ENCODE measurements around the gene PIP5K1B.
A peak's percentile ranks its signal among the peaks of the same experiment; 100 is the strongest.

Gene PIP5K1B

DNA sequence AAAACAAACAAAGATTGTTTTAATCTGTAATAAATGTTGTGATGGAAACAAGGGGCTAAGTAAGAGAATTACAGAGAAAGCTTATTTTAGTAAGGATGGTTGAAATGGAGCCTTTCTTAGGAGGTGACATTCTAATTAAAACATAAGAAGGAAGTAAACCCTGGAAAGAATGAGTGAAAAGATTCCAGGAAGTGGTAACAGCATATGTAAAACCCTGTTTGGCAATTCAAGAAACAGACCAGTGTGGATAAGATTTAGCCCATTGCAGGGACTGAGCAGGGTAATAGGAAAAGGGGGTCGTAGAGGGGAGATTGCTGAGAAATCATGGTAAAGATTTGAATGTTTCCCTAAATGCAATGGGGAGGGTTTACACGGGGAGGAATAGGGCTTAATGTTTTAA is 21.6 kb upstream of the PIP5K1B start:
- Histone ChIP-seq H3K4me3 (ENCODE audit: low read length) (no peak overlapping the region), H3K27ac (ENCODE audit: low read length) (no peak overlapping the region), H3K36me3 (replicated peaks; ENCODE audit: insufficient read depth, low read length) (no peaks in the 10 kb centered on the region), H4K20me1 (ENCODE audit: insufficient read depth, low read length) (no peaks in the 10 kb centered on the region), H2AFZ (ENCODE audit: low read length) (no peak overlapping the region), H3K4me2 (ENCODE audit: low read depth, low read length) (no peak overlapping the region), H3K27me3 (replicated peaks; ENCODE audit: insufficient read depth, low read length) (no peaks in the 10 kb centered on the region), H3F3A (ENCODE audit: insufficient read depth, low read length) (no peaks in the 10 kb centered on the region), H3K4me1 (ENCODE audit: low read length) (peaks cover 6% of the 10 kb centered on the region; the same call in 1 of the 2 replicates), H3K9me2 (replicated peaks; ENCODE audit: insufficient read depth, low read length) (no peaks in the 10 kb centered on the region), H3K9me3 (replicated peaks; ENCODE audit: insufficient read depth, low read length) (no peaks in the 10 kb centered on the region), H3K9ac (ENCODE audit: low read length) (no peak overlapping the region), H3K79me2 (ENCODE audit: low read length) (no peaks in the 10 kb centered on the region)
- no peak for DNase-seq
- TF ChIP-seq, protein P1, sequence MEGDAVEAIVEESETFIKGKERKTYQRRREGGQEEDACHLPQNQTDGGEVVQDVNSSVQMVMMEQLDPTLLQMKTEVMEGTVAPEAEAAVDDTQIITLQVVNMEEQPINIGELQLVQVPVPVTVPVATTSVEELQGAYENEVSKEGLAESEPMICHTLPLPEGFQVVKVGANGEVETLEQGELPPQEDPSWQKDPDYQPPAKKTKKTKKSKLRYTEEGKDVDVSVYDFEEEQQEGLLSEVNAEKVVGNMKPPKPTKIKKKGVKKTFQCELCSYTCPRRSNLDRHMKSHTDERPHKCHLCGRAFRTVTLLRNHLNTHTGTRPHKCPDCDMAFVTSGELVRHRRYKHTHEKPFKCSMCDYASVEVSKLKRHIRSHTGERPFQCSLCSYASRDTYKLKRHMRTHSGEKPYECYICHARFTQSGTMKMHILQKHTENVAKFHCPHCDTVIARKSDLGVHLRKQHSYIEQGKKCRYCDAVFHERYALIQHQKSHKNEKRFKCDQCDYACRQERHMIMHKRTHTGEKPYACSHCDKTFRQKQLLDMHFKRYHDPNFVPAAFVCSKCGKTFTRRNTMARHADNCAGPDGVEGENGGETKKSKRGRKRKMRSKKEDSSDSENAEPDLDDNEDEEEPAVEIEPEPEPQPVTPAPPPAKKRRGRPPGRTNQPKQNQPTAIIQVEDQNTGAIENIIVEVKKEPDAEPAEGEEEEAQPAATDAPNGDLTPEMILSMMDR (IDR thresholded peaks at IDR 0.05; ENCODE audit: low read length), result no peak

DNA sequence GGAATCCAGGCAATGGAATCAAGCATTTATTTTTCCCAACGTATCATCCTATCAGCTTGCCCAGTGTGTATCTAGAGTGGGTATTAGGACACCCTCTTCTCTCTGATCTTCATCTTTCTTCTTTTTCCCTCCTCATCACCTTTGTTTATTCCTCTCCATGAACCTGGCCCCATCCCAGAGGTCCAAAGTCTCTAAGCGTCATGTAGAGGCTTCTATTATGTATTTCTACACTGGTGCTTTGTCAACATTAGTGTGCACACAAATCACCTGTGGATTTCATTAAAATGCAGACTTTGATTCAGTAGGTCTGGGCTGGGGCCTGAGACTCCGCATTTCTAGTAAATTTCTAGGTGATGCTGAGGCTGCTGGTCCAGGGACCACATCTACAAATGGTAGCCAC is 19.8 kb upstream of the PIP5K1B start:
- Histone ChIP-seq H3K9me3 (replicated peaks; ENCODE audit: insufficient read depth, low read length) (no peaks in the 10 kb centered on the region), H3K9me2 (replicated peaks; ENCODE audit: insufficient read depth, low read length) (no peaks in the 10 kb centered on the region), H3K27ac (ENCODE audit: low read length) (no peak overlapping the region), H3K36me3 (replicated peaks; ENCODE audit: insufficient read depth, low read length) (no peaks in the 10 kb centered on the region), H4K20me1 (ENCODE audit: insufficient read depth, low read length) (no peaks in the 10 kb centered on the region), H3K4me1 (ENCODE audit: low read length) (peaks cover 6% of the 10 kb centered on the region; the same call in 1 of the 2 replicates), H3F3A (ENCODE audit: insufficient read depth, low read length) (no peaks in the 10 kb centered on the region), H3K4me2 (ENCODE audit: low read depth, low read length) (0 out of 2 replicates have a peak overlapping the region, but pooled peaks have one; percentile 14), H3K27me3 (replicated peaks; ENCODE audit: insufficient read depth, low read length) (no peaks in the 10 kb centered on the region), H3K79me2 (ENCODE audit: low read length) (no peaks in the 10 kb centered on the region), H3K9ac (ENCODE audit: low read length) (no peak overlapping the region), H3K4me3 (ENCODE audit: low read length) (no peak overlapping the region), H2AFZ (ENCODE audit: low read length) (peak overlapping the region; percentile 32; the same call in 1 of the 2 replicates)
- TF ChIP-seq EZH2phosphoT487 (IDR thresholded peaks at IDR 0.05; ENCODE audit: low read length) (no peak), EZH2 (optimal IDR thresholded peaks at IDR 0.05; ENCODE audit: low read depth, low read length) (no peak)
- TF ChIP-seq, protein P1 (IDR thresholded peaks at IDR 0.05; ENCODE audit: low read length), result no peak
- no peak for DNase-seq

DNA sequence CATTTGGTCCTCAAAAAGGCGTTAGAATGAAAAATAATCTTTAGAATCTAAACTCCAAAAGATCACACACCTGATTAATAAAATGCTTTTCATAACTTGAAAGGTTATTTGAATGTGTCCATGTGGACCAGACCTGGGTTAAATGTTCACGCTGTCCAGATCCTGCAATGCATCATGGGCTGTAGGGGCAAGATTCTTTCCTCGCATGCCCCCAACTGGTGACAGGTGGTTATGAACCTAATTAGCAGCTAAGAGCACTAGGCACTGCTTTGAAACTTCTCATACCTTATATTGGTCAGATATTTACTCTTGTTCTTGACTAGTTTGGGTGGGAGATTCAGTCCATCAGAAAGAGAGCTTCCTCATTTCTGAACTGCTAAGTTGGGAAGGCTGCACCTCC is 19.3 kb upstream of the PIP5K1B start:
- Histone ChIP-seq H3K4me2 (ENCODE audit: low read depth, low read length) (0 out of 2 replicates have a peak overlapping the region, but pooled peaks have one; percentile 14), H3K79me2 (ENCODE audit: low read length) (no peaks in the 10 kb centered on the region), H3K27ac (ENCODE audit: low read length) (no peak overlapping the region), H3K9me2 (replicated peaks; ENCODE audit: insufficient read depth, low read length) (no peaks in the 10 kb centered on the region), H3K9ac (ENCODE audit: low read length) (no peak overlapping the region), H3K27me3 (replicated peaks; ENCODE audit: insufficient read depth, low read length) (no peaks in the 10 kb centered on the region), H2AFZ (ENCODE audit: low read length) (peak overlapping the region; percentile 32; the same call in 1 of the 2 replicates), H3K9me3 (replicated peaks; ENCODE audit: insufficient read depth, low read length) (no peaks in the 10 kb centered on the region), H3K36me3 (replicated peaks; ENCODE audit: insufficient read depth, low read length) (no peaks in the 10 kb centered on the region), H3F3A (ENCODE audit: insufficient read depth, low read length) (no peaks in the 10 kb centered on the region), H3K4me1 (ENCODE audit: low read length) (peaks cover 6% of the 10 kb centered on the region; the same call in 1 of the 2 replicates), H3K4me3 (ENCODE audit: low read length) (no peak overlapping the region), H4K20me1 (ENCODE audit: insufficient read depth, low read length) (no peaks in the 10 kb centered on the region)
- TF ChIP-seq, protein P1 (IDR thresholded peaks at IDR 0.05; ENCODE audit: low read length), result peak; percentile 82
- no peak for TF ChIP-seq EZH2 (optimal IDR thresholded peaks at IDR 0.05; ENCODE audit: low read depth, low read length)
- DNase-seq, result peak; percentile 81

Measured in MM.1S (cell line).